Neuronal stem cell (in vitro differentiated cells): ENCODE measurements around the gene SPECC1.
"Not testable (repeated sequence)": the region's sequence is repeated elsewhere in the genome, so short reads cannot be mapped to it uniquely, and the experiment has no call there.

Experiments
- DNase-seq: peaks from one replicate; pipeline ENCODE4 v3.0.0-alpha.2; 2013; ENCODE audit warnings: low spot score
- H2AFZ ChIP-seq: one replicate; pipeline ENCODE4 v1.6.1; 2013; ENCODE audit warnings: mild to moderate bottlenecking, low read length, inconsistent platforms
- H2AK5ac ChIP-seq: 2 replicates; pipeline ENCODE4 v1.6.1; 2013; ENCODE audit warnings: low read depth, mild to moderate bottlenecking, inconsistent platforms, low read length, moderate library complexity, mixed read lengths
- H2BK120ac ChIP-seq: 2 replicates; pipeline ENCODE4 v1.6.1; 2013; ENCODE audit warnings: low read depth, mild to moderate bottlenecking, inconsistent platforms, low read length, moderate library complexity, mixed read lengths
- H2BK12ac ChIP-seq: one replicate; pipeline ENCODE4 v1.6.1; 2013; ENCODE audit warnings: low read length, inconsistent platforms
- H2BK15ac ChIP-seq: 2 replicates; pipeline ENCODE4 v1.6.1; 2013; ENCODE audit warnings: mild to moderate bottlenecking, low read length, inconsistent platforms, mixed read lengths
- H2BK5ac ChIP-seq: one replicate; pipeline ENCODE4 v1.6.1; 2013; ENCODE audit warnings: inconsistent platforms, mild to moderate bottlenecking, low read length, moderate library complexity
- H3K14ac ChIP-seq: one replicate; pipeline ENCODE4 v1.6.1; 2013; ENCODE audit warnings: low read length, inconsistent platforms
- H3K18ac ChIP-seq: 2 replicates; pipeline ENCODE4 v1.6.1; 2013; ENCODE audit warnings: low read length, inconsistent platforms
- H3K23ac ChIP-seq: 2 replicates; pipeline ENCODE4 v1.6.1; 2013; ENCODE audit warnings: low read depth, mild to moderate bottlenecking, mixed read lengths, low read length, inconsistent platforms; ENCODE audit not compliant: poor library complexity
- H3K27ac ChIP-seq: replicated peaks from 3 replicates; pipeline ENCODE4 v1.5.1; 2013; ENCODE audit warnings: low read length, inconsistent platforms
- H3K27me3 ChIP-seq, 3 experiments: 2 replicates each; pipeline ENCODE4 v1.6.1; 2013; ENCODE audit warnings: low read length in 3 of 3, mild to moderate bottlenecking in 2 of 3, inconsistent platforms in 1 of 3, low read depth in 1 of 3, mixed read lengths in 1 of 3, moderate library complexity in 1 of 3; ENCODE audit not compliant: control insufficient read depth in 3 of 3, insufficient read depth in 3 of 3
- H3K36me3 ChIP-seq, 2 donors: replicated peaks in 1 of 2; 2 replicates each; pipeline ENCODE4 v1.6.1; 2013; ENCODE audit warnings: low read length in 2 of 2; ENCODE audit not compliant: control insufficient read depth in 2 of 2, insufficient read depth in 2 of 2
- H3K4ac ChIP-seq: 2 replicates; pipeline ENCODE4 v1.6.1; 2013; ENCODE audit warnings: inconsistent platforms, mild to moderate bottlenecking, low read length, moderate library complexity
- H3K4me1 ChIP-seq, 2 donors: 1 replicate in 1 of 2; 2 replicates in 1 of 2; pipeline ENCODE4 v1.6.1; 2013; ENCODE audit warnings: low read length in 2 of 2, low read depth in 1 of 2; ENCODE audit not compliant: control insufficient read depth in 2 of 2, insufficient read depth in 1 of 2
- H3K4me2 ChIP-seq: one replicate; pipeline ENCODE4 v1.6.1; 2013; ENCODE audit warnings: mild to moderate bottlenecking, low read length, inconsistent platforms; ENCODE audit not compliant: insufficient read depth, poor library complexity, severe bottlenecking
- H3K4me3 ChIP-seq, 2 donors: 2 replicates each; pipeline ENCODE4 v1.5.1; 2013; ENCODE audit warnings: low read length in 2 of 2, mild to moderate bottlenecking in 2 of 2, inconsistent platforms in 1 of 2, moderate library complexity in 1 of 2
- H3K79me1 ChIP-seq: one replicate; pipeline ENCODE4 v1.6.1; 2013; ENCODE audit warnings: low read depth, mild to moderate bottlenecking, inconsistent platforms, low read length, moderate library complexity
- H3K9ac ChIP-seq: one replicate; pipeline ENCODE4 v1.6.1; 2013; ENCODE audit warnings: mild to moderate bottlenecking, low read depth, low read length, inconsistent platforms; ENCODE audit not compliant: poor library complexity
- H3K9me3 ChIP-seq, 2 donors: replicated peaks in 1 of 2; 2 replicates each; pipeline versions ENCODE3 to v1.6.1; 2013; ENCODE audit warnings: low read length in 2 of 2, mild to moderate bottlenecking in 2 of 2, inconsistent platforms in 1 of 2, low read depth in 1 of 2, mixed read lengths in 1 of 2, moderate library complexity in 1 of 2; ENCODE audit not compliant: control insufficient read depth in 2 of 2, insufficient read depth in 1 of 2
- H4K8ac ChIP-seq: one replicate; pipeline ENCODE4 v1.6.1; 2013; ENCODE audit warnings: low read depth, mild to moderate bottlenecking, inconsistent platforms, low read length, moderate library complexity
- H4K91ac ChIP-seq: one replicate; pipeline ENCODE4 v1.6.1; 2013; ENCODE audit warnings: low read length, low read depth, mild to moderate bottlenecking, inconsistent platforms; ENCODE audit not compliant: poor library complexity
- WGBS, 2 donors: extraction: QIAGEN DNeasy Blood & Tissue Kit; methylation state at CpG; one replicate each; pipeline ENCODE4 v1.1.7; 2013; ENCODE audit warnings: missing lambda C conversion rate in 2 of 2, mixed read lengths in 1 of 2; ENCODE audit not compliant: insufficient read length in 2 of 2, insufficient replicate concordance in 1 of 2; ENCODE audit errors: extremely low coverage in 2 of 2; 5-methylcytosine and 5-hydroxymethylcytosine counted together

Gene SPECC1

DNA sequence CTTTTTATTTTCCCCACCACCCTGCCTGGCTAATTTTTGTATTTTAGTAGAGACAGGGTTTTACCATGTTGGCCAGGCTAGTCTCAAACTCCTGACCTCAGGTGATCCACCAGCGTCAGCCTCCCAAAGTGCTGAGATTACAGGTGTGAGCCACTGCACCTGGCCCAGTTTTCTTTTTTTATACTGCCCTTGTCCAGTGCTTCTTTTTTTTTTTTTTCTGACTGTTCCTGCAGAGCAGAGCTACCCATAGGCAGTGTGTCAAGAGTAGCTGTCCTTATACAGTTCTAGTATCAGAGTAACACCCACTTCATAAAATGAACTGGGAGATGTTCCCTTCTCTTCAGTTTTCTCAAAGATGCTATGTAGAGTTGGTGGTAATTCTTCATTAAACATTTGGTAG, 28.1 kb downstream of the SPECC1 start:
- not testable (repeated sequence) for H3K27me3 ChIP-seq, H3K9me3 ChIP-seq, H3K14ac ChIP-seq, H2BK12ac ChIP-seq, DNase-seq, H2AK5ac ChIP-seq, H2BK5ac ChIP-seq, H3K23ac ChIP-seq, H3K27ac ChIP-seq, H3K4me1 ChIP-seq, H4K91ac ChIP-seq, H3K9ac ChIP-seq, H3K18ac ChIP-seq, H2BK120ac ChIP-seq, H2BK15ac ChIP-seq, H3K79me1 ChIP-seq, H2AFZ ChIP-seq, H4K8ac ChIP-seq, H3K4ac ChIP-seq, H3K36me3 ChIP-seq, H3K4me2 ChIP-seq, H3K4me3 ChIP-seq
- WGBS, 2 donors, result no CpG with 5 or more reads among the region's 1 CpG

DNA sequence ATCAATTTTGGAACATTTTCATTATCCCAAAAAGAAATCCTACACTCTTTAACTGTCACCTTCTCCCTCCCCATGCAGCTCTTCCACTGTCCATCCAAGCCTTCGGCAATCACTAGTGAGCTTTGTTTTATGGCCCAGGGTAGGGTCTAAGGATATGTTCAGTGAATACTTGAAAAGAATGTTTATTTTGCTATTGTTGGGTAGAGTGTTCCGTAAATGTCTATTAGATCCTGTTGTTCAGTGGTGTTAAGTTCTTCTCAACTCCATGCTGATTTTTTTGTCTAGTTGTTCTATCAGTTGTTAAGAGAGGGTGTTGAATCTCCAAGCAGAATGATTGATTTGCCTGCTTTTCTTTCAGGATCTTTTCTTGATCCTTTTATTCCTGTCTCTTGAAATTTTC, 29.9 kb downstream of the SPECC1 start:
- Histone ChIP-seq H3K4me1 (no peaks in the 10 kb centered on the region), H3K23ac (no peak overlapping the region), H4K8ac (no peak overlapping the region), H2BK15ac (no peak overlapping the region), H4K91ac (no peak overlapping the region), H2AK5ac (no peak overlapping the region), H3K27ac (no peak overlapping the region), H3K9me3 (no peaks in the 10 kb centered on the region), H3K4me3 (no peak overlapping the region), H3K9ac (no peak overlapping the region), H3K36me3 (no peaks in the 10 kb centered on the region), H3K4ac (no peak overlapping the region), H3K79me1 (no peaks in the 10 kb centered on the region), H2AFZ (no peak overlapping the region), H3K18ac (no peak overlapping the region), H3K27me3 (peaks cover 0 to 9% (median 0%) of the 10 kb centered on the region in 3 experiments), H2BK120ac (no peak overlapping the region), H3K4me2 (no peak overlapping the region), H2BK5ac (no peak overlapping the region), H3K14ac (no peak overlapping the region), H2BK12ac (no peak overlapping the region)
- DNase-seq, result no peak
- no CpG with 5 or more reads among the region's 2 CpGs for WGBS, 2 donors

DNA sequence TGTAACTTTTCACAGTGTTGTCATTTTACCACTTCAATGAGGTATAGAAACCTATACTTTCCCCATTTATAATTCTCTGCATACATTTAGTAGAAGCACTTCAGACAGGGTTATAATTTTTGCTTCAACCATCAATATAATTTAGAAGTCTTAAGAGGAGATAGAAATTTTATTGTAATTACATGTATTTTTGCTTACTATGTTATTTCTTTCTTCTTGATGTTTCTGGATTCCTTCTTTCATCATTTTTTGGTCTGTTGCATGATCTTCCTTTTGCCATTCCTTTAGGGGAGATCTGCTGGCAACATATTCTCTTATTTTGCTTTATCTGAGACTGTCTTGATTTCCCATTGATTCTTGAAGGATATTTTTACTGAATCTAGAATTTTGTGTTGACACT, 31.1 kb downstream of the SPECC1 start:
- Histone ChIP-seq H3K18ac (no peak overlapping the region), H3K27me3 (peaks cover 0 to 9% (median 0%) of the 10 kb centered on the region in 3 experiments), H3K36me3 (no peaks in the 10 kb centered on the region), H2BK15ac (no peak overlapping the region), H3K79me1 (no peaks in the 10 kb centered on the region), H4K8ac (no peak overlapping the region), H3K9me3 (no peaks in the 10 kb centered on the region), H3K9ac (no peak overlapping the region), H3K4me1 (no peaks in the 10 kb centered on the region), H4K91ac (no peak overlapping the region), H3K4ac (no peak overlapping the region), H2BK5ac (no peak overlapping the region), H3K27ac (no peak overlapping the region), H3K23ac (no peak overlapping the region), H3K14ac (no peak overlapping the region), H2BK12ac (no peak overlapping the region), H3K4me3 (no peak overlapping the region), H2BK120ac (no peak overlapping the region), H2AK5ac (no peak overlapping the region), H2AFZ (no peak overlapping the region), H3K4me2 (no peak overlapping the region)
- DNase-seq, result no peak

DNA sequence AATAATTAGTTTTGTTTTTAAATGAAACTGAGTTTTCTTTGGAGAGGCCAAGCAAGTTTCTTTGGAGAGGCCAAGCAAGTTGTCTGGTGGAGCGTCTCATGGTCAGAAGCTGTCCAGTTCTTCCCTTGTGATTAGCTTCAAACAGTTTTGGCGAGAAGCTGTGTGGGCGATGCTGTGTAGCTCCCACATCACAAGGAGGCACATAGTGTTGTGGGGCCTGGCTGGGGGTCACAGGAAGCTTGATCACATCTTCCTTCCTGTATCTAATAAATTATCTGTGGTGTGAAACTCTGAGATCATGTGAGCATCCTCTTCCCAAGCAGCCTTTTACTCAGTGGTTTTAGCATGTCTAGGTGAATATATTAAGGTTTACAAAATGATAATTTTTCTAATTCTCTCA, 33.9 kb downstream of the SPECC1 start:
- Histone ChIP-seq H3K27me3 (peaks cover 0 to 9% (median 0%) of the 10 kb centered on the region in 3 experiments), H2AFZ (no peak overlapping the region), H3K79me1 (no peaks in the 10 kb centered on the region), H3K36me3 (no peaks in the 10 kb centered on the region), H3K14ac (no peak overlapping the region), H3K9ac (no peak overlapping the region), H3K4me3 (no peak overlapping the region), H4K91ac (no peak overlapping the region), H3K27ac (no peak overlapping the region), H2AK5ac (no peak overlapping the region), H3K4me1 (no peaks in the 10 kb centered on the region), H3K23ac (no peak overlapping the region), H3K4ac (no peak overlapping the region), H2BK12ac (no peak overlapping the region), H2BK5ac (no peak overlapping the region), H4K8ac (no peak overlapping the region), H3K18ac (no peak overlapping the region), H3K9me3 (no peaks in the 10 kb centered on the region), H2BK15ac (no peak overlapping the region), H3K4me2 (no peak overlapping the region), H2BK120ac (no peak overlapping the region)
- no CpG with 5 or more reads among the region's 3 CpGs for WGBS, 2 donors
- DNase-seq, result no peak
